LoVo (cell line): ENCODE results near the gene REXO4.
A peak's percentile ranks its signal among the peaks of the same experiment; 100 is the strongest.
"Not testable (repeated sequence)": the region's sequence is repeated elsewhere in the genome, so short reads cannot be mapped to it uniquely, and the experiment has no call there.

Source experiments
- DNase-seq: peaks from one replicate; pipeline ENCODE4 v3.0.0-alpha.2; 2016; ENCODE audit warnings: low spot score

REXO4 gene, protein sequence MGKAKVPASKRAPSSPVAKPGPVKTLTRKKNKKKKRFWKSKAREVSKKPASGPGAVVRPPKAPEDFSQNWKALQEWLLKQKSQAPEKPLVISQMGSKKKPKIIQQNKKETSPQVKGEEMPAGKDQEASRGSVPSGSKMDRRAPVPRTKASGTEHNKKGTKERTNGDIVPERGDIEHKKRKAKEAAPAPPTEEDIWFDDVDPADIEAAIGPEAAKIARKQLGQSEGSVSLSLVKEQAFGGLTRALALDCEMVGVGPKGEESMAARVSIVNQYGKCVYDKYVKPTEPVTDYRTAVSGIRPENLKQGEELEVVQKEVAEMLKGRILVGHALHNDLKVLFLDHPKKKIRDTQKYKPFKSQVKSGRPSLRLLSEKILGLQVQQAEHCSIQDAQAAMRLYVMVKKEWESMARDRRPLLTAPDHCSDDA

DNA sequence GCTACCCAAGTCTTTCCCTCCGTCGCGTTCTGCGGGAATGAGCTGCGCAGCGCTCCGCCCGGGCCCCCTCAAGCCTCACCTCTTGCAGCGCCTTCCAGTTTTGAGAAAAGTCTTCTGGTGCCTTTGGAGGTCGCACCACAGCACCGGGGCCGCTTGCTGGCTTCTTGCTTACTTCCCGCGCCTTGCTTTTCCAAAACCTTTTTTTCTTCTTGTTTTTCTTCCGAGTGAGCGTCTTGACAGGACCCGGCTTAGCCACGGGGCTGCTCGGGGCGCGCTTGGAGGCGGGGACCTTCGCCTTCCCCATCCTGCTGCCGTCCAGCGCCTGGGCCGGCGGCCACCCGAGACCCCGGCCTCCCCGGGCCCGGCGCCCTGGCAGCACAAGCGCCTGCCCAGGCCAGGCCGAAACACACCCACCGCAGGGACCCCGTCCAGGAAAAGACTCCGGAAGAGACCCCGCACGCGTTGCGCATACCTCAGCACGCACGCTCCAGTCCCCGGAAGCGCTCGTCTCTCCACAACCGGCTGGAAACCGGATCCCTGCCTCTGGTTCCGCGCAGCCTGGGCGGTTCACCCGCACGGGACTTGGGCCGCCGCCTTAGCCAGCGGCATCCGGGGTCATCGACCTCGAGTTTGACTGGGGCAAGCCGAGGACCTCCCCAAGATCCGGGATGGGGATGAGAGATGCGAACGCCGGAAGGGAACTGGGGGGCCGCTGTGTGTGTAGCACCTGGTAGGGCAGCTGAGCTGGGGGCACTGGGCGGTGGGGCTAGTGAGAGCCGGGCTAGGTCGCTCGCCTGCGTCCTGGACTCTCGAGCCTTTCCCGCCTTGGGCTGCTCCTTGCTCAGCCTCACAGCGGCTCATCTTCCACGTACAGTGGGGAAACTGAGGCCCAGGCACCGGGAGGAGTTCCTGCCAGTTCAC is at the start of gene REXO4:
Gene REXO4 (minus strand): TSS at position 470 of the 921 bp plus-strand sequence. CDS start 166 bp downstream, at position 304.
- DNase-seq, result peak; percentile 84

DNA sequence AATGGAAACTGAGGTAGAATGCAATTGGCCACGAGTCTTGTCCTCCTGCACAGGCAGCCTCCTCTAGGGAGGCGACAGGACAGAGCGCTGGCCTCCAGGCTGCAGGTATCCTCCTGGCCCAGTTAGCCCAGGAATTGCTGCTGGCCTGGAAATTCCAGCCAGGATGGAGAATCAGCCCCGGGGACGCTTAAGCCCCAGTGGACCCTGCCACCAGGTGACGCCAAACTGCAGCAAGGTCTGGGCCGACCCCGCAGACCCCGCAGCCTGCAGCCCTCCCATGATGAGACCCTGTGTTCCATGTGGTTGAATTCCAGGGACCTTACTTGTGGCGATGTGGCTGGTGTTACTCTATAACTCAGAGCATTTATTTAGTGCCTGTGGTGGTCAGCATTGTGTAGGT is 49.3 kb upstream of the REXO4 start:
- no peak for DNase-seq

DNA sequence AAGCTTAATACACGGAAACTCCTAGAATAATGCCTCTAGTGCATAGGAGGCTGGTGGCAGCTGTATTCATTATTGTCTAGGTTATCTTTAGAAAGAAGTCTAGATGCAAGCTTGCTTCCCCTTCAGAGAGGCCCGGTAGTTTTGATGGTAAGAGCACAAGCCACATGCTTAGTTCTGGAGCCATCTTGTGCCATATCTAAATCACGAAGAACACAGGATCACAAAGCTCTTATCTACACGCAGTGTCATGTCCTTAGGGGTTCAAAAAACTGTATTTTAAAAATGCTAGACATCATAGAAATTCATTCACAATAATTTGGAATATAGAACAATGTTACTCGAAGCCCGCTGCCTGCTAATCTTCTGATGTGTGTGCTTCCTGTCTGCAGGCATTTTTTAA is 48.2 kb upstream of the REXO4 start:
- no peak for DNase-seq

DNA sequence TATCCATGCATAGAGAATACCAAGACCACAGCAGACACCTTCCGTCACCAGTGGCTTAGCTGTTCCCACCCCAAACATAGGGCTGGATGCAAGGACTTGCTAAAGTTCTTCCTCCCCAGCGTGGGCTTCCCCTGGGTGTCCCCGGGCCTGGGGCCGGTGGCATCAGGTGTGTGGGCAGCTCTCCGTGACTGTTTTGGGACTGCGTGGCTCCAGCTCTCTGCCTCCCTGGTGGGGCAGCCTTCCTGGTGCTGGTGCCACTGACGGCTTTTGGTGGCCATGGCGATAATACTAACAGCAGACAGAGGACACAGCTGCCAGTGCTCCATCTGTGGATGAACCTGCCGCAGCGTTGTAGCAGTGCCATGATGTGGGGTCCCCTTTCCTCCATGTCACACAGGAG is 46.8 kb upstream of the REXO4 start:
- DNase-seq, result no peak

DNA sequence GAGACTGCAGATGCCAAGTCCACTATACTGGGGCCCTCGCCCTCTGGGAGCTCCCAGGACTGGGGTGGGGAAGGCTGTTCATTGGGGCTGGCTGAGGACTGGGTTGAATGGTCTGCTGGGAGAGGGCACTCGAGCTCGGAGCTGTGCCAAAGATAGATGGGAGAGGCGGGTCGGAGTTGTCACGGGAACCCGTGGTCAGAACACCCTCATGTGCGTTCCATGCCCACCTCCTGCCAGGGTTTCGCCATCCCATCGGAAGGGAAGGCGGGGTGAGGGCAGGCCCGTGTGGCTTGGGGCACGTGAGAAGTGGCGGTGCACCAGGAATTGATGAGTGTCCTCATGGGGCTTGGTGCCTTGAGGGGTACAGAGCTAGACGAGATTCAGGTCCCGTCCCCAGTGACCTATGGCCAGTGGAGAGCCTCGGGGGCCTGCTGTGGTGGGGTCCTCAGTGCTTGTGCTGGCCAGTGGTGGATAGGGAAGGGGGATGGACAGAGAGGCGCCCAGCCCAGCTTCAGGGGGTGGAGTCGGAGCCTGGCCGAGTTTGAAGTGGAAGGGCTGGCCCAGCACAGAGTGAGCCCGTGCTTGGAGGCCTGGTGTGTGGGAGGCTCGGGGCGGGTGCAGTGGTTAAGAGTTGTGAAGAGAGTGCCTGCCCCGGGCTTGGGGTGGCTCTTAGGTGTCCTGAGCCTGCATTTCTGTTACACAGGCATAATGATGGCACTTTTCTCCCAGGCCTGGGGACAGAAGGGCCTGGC is 46.2 kb upstream of the REXO4 start:
- no peak for DNase-seq

DNA sequence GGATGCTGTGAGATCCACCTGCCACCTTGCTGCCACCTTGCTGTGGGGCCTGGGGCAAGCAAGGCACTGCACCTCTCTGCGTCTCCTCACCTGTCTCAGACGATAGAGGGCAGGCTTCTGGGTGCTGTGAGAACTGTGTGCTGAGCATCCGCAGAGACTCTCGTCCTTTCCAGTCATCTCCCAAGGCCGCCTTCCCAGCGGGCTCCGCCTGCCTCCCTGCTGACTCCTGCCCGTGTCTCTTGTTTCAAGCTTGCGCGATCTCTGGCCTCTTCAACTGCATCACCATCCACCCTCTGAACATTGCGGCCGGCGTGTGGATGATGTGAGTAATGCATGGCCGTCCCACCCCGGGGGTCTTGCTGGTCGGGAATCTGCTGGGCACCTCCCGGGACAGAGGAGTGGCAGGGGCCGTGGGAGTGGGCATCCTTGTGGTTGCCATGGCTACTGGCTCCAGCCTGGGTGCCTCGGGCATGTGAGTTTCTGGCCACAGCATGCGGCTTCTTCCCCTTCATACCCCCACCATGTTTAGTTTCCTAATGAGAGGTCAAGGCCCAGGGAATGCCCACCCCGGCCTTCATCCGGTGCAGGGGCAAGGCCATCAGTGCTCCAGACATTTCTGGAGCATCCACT is 45.5 kb upstream of the REXO4 start:
- no peak for DNase-seq

DNA sequence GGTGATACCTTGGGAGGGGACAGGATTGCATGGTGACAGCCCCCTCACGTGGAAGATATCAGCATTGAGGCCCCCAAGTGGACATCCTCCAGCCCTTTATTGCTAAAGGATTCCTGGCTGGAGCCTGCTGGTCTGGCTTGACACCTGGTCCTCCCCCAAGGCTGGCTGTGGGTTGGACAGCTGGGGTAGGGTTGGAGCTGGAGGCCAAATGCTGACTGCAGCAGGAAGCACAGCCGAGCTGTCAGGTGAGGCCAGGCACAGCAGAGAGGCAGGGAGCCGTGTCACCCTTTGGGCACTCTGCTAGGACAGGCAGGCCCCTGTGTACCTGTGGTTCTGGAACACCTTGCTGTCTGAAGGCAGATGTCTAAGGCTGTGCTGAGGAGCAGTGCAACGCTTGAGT is 44.2 kb upstream of the REXO4 start:
- DNase-seq, result no peak

DNA sequence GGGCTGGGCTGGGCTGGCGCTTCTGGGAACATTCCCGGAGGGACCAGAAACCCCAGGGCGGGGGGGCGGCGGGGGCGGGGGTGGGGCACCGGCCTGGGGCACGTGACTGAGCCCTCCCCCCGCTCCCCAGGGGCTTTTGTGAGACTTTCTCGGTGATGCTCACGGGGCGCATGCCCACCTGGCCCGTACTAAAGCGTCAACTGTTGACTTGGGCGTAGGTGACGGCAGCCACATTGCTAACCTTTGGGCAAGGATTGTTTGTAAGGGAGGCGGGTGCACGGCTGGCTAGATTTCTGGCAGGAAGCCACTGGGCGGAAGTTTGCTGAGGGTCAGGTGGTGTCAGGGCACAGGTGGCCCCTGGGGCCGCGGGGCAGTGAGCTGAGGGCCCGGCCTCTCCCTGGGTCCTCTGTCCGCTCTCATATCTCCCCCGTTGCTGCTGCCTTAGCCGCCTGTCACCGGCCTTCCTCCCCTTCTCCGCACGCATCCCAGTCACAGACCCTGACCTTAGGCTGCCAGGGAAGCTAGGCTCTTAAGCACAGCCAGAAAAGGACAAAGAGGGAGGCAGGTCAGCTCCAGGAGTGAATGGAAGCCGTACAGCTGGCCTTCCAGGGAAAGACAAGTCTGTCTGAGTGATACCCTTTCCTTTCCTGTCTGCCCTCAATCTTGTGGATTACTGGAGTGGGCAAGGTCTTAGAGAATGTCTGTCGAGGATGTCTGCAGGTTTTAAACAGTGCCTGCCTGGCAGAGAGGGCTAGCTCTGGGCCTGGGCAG is 42.8 kb upstream of the REXO4 start:
- DNase-seq, result peak; percentile 43

DNA sequence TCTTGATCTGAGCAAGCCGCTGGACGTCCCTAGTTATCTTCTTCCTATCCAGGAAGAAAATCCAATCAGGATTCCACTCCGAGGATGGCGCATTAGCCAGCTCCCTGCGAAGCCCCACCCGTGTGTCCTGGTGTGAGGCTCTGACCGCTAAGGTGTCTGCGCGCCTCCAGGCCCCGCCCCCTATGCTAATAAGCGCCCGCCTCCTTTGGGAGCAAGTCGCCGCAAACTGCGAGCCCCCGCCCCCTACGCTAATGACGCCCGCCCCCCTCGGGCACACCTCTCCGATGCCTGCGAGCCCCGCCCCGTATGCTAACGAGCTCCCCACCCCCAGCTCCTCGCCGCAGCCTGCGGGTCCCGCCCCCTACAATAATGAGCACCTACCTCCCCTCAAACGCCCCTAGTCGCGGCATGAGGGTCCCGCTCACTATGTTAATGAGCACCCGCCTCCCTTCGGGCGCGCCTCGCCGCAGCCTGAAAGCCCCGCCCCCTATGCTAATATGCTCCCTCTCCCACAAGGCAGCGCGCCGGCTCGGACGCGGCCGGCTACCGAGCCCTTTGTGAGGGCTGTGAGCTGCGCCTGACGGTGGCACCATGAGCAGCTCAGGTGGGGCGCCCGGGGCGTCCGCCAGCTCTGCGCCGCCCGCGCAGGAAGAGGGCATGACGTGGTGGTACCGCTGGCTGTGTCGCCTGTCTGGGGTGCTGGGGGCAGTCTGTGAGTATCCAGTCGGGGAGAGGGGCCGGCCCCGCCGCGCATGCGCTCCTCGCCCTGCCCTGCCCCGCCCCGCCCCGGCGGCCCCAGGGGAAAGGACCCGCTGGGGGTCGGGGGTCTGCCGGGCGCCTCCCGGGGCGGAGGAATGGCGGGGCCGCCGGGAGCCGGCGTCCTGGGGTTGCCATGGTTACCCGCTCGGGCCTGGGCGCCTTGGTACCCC is 41.9 kb upstream of the REXO4 start, which contains the start of gene CACFD1:
Gene CACFD1 (plus strand): TSS at position 503 of the 929 bp plus-strand sequence. CDS start 89 bp downstream, at position 592.
- peak; percentile 96 for DNase-seq

DNA sequence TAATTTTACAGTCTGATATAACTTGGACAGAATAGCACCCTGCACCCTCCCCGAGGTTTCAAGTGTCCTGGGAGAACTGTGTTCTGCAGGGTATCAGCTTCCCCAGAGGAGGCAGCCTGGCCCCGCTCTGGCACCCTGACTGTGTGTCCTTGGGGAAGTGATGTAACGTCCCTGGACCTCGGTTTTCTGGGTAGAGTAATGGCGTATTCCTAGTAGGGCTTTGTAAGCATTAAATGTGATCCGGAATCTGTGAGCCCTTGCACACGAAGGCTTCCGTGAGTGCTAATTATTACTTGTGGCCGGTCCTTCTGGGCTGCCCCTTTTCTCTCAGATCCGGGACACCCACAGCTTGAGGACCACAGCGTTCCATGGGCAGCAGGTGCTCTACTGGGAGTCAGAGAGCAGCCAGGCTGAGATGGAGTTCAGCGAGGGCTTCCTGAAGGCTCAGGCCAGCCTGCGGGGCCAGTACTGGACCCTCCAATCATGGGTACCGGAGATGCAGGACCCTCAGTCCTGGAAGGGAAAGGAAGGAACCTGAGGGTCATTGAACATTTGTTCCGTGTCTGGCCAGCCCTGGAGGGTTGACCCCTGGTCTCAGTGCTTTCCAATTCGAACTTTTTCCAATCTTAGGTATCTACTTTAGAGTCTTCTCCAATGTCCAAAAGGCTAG is 41.0 kb upstream of the REXO4 start:
- no peak for DNase-seq

DNA sequence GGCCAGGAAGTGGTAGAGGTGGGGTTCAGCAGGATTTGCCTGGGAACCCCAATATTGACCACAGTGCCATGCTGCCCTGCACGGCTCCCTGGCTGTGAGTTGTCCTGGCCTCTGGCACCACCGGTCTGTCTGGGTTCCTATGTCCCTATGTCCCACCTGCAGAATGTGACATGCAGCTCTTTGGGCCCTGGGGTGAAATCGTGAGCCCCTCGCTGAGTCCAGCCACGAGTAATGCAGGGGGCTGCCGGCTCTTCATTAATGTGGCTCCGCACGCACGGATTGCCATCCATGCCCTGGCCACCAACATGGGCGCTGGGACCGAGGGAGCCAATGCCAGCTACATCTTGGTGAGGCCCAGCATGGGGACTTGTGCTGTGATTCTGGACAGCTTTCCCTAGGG is 39.9 kb upstream of the REXO4 start:
- no peak for DNase-seq

DNA sequence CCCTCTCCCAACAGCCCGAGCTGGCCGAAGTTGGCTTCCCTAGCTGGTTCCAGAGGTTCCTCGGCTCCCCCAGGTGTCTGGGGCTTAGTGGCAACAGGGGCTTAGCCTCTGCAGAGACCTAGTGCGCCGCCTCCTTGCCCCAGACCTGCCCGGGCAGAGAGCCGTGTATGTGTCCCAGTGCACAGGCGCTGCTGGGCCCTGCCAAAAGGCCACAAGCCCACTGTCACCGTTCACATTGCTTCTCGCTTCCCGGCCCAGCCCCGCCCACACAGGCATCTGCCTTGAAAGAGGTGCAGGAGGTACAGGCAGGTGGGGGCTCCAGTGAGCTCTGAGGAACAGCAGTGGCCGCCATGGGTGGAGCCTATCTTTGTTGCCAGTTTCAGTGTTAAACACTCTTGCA is 39.4 kb upstream of the REXO4 start:
- DNase-seq, result no peak

DNA sequence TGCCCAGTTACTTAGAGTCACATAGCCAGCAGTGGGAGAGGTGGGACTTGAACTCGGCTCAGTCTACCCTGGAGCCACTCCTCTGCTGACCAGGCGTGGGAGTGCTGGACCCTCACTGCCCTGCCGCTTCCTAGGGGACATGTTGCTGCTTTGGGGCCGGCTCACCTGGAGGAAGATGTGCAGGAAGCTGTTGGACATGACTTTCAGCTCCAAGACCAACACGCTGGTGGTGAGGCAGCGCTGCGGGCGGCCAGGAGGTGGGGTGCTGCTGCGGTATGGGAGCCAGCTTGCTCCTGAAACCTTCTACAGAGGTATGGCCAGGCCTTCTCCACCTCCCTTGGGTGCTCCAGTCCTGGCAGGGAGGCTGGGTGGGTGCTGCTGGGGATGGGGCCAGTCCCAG is 38.6 kb upstream of the REXO4 start:
- no peak for DNase-seq

DNA sequence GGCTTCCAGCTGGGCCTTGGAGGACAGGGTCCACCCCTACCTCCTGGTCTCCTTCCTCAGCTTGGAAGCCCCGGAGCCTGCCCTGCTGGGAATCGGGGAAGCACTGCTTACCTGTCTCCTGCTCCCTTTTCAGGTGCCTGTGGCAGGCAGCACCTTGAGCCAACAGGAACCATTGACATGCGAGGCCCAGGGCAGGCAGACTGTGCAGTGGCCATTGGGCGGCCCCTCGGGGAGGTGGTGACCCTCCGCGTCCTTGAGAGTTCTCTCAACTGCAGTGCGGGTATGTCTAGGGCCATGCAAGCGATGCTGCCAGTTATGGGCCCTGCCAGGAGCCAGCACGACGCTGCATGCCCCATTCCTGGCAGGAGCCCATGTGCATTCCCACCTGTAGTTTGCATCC is 38.1 kb upstream of the REXO4 start:
- DNase-seq, result no peak

DNA sequence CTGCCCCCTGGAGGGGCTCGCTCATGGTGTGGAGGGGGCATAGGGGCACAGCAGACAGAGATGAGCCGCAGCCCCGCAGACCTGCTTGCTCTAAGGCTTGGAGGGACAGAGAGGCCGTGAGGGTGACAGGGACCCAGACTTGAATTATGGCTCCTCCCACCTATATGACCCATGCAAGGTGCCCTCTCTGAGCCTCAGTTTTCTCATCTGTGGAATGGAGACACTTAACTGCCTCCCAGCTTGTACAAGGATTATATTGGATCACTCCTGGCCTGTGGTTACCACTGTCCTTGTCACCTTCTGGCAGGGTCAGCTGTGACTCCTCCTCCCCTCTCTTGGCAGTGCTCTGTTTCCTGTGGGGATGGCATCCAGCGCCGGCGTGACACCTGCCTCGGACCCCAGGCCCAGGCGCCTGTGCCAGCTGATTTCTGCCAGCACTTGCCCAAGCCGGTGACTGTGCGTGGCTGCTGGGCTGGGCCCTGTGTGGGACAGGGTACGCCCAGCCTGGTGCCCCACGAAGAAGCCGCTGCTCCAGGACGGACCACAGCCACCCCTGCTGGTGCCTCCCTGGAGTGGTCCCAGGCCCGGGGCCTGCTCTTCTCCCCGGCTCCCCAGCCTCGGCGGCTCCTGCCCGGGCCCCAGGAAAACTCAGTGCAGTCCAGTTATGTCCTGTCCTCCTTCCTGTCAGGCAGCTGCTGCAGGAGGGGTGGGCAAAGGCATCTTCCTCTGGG is 37.3 kb upstream of the REXO4 start:
- DNase-seq, result no peak

DNA sequence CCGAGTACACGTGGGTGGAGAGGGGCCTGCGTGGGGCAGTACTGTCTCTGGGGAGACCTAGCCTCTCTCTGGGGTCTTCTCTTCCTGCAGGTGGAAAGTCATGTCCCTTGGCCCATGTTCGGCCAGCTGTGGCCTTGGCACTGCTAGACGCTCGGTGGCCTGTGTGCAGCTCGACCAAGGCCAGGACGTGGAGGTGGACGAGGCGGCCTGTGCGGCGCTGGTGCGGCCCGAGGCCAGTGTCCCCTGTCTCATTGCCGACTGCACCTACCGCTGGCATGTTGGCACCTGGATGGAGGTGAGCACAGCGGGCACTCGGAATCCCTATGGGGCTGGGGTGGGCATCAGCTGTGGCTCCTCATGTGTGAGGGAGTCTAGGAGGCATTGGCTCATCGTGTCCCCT is 36.5 kb upstream of the REXO4 start:
- DNase-seq, result no peak

DNA sequence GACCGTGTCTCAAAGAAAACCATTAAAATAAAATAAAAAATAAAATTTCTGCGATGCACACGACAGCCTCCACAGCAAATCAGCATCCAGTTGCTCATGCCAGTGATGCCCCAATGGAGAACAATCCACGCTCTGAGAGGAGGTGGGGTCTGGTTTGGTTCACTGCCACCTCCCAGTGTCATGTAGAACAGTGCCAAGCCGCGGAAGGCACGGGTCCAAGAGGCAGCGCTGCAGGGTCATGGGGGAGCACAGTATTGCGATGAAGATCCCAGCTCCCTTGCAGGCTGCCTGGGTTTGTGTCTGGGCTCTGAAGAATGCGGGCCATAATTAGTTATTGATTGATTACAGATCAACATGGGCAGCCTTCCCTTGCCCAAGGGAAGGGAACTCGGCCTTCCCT is 35.8 kb upstream of the REXO4 start:
- DNase-seq, result no peak

DNA sequence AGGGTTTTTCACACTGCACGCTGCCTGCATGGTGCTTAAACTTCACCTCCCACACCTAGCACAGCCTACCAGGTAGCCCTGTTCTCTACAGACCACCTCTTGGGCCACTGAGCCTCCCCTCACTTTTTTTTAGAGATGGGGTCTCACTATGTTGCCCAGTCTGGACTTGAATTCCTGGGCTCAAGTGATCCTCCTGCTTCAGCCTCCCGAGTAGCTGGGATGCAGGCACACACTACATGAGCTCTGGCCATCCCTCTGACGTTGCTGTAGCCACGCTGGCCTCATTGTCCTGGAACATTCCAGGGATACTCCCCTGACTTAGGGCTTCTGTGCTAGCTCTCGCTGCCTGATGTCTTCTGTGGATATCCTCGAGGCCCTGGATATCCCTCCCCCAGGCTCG is 34.8 kb upstream of the REXO4 start:
- no peak for DNase-seq

DNA sequence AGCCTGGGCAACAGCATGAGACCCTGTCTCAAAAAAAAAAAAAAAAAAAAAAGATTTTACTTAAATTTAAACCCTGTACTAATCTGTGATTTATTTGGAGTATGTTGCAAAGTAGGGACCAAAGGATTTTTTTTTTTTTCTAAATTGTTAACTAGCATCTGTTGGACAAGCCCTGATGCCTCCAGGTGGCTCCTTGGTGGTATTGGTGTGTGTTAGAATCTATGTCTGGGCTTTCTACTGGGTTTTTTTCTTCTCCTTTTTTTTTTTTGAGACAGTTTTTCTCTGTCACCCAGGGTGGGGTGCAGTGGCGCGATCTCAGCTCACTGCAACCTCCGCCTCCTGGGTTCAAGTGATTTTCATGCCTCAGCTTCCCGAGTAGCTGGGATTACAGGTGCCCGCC is 34.1 kb upstream of the REXO4 start:
- not testable (repeated sequence) for DNase-seq
